Stimulated activated CD8-positive, alpha-beta memory T cell treated with anti-CD3 and anti-CD28 coated beads, Interleukin-7, amount 100 ng/mL, for 24 hours (primary cell): ENCODE measurements around the gene HK3.

Experiments used
- DNase-seq: peaks from one replicate; pipeline ENCODE4 v3.0.0-alpha.2; 2020; ENCODE audit warnings: low read depth

Gene HK3

GRCh38 chr5:176902102-176902814 is 3.1 kb upstream of the HK3 start:
- DNase-seq = no peak

GRCh38 chr5:176901260-176902101 is 2.3 kb upstream of the HK3 start:
- no peak for DNase-seq

- DNase-seq = no peak
Measured at GRCh38 chr5:176900780-176901204, 1.6 kb upstream of the HK3 start.

DNA sequence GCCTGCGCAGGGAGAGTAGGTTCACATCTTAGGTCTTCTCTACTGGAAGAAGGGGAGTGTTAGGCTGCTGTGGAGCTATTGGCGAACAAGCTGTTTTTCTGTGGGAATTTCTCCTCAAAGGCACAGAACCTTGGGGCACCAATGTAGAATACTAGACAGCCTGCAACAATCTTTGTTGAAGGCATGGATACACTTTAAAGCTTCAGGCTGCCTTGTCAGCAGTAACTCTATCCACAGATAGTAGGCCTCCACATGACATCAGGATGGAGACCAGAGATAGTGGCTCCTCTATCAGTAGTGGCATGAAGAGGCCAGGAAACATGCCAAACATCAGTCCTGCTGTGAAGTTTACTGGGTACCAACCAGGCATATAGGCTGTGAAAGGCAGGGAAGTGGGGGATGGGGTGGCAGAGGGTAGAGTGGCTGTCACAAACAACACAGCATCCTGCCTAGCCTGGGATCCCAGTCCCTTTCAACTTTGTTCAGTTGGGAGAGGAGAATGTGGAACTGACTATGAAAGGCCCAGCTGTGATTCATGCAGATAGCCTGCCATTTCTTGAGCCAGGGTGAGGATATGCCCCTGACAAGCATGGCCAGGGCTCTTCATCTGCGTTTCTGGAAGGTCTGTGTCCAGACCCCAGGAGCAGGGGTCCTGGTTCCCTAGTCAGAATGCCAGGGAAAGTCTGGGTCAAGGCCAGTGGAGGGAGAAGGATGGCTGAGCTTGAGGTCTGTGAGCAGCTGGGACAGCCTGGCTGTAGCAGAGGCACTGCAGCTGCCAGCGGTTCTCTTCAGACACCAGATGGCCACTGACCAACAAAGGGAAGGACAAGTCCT is 1.0 kb upstream of the HK3 start:
- DNase-seq = no peak

- no peak for DNase-seq
Measured at GRCh38 chr5:176897263-176897662, 1.9 kb downstream of the HK3 start.

GRCh38 chr5:176895831-176896230 is 3.3 kb downstream of the HK3 start:
- no peak for DNase-seq

GRCh38 chr5:176894298-176894697 is 4.8 kb downstream of the HK3 start:
- DNase-seq = no peak

- DNase-seq = no peak
Measured at GRCh38 chr5:176892663-176893062, 6.5 kb downstream of the HK3 start.

DNA sequence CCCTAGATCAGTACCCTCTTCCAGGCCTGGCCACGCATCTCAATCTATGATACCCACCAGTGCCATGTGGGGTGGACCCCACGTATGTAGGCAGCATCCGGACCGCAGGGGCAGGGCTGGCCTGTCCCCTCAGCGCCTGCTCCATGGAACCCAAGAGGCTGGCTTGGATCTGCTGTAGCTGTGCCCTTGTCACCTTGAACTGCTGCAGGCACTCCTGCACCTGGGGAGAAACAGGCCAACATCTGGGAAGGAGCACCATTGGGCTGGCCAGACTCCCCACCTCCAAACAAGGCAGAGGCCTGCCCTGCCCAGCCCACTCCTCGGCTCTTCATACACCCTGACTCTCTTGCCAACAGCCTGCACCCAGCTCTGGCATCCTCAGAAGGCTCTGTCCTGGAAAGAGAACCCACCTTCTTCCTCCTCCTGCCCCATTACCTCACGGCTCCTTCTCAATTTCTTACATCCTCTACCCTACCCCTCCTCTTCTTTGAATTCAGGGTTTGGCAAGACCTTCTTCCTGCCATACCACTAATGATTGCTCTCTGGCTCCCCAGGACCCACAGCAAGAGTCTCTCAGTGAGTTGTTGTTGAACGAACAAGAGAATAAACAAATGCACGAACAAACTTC is 7.7 kb downstream of the HK3 start:
- no peak for DNase-seq

DNA sequence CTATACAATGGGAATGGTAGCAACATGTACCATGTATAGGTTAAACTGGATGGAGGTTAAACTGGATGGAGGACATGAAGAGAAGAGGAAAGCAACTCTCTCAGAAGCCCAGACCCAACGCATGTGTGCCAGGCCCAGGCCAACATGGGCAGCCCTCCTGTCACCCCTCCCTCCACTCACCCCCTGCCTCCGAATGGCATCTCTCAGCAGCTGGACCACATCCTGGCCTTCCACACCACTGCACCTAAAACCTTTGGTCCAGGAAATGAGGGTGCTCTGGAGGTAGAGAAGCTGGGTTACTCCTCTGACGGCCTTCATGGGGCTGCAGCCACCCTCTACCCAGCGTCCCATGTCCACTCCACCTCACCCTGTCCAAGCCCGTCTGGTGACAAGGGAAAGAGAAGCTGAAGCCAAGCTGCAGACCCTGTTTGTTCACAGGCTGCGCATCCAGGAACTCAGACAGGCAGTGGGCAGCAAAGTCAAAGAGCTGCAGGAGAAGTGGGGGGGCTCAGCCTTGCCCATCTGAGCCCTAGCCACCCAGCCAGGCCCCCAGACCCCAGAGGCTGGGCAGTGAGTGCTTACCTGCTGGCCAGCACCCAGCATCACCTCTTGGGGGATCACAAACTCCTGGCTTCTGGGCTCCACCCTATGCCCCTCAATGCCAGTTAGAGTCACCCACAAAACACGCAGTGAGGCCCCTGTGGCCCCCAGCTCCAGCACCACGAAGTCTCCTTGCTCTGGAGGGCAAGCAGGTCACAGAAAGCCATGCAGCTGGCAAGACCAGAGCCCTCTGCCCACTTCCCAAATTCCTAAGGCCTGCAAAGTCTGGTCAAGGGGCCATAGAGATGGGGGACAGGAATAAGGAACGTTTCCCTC is 8.5 kb downstream of the HK3 start:
- DNase-seq = no peak

DNA sequence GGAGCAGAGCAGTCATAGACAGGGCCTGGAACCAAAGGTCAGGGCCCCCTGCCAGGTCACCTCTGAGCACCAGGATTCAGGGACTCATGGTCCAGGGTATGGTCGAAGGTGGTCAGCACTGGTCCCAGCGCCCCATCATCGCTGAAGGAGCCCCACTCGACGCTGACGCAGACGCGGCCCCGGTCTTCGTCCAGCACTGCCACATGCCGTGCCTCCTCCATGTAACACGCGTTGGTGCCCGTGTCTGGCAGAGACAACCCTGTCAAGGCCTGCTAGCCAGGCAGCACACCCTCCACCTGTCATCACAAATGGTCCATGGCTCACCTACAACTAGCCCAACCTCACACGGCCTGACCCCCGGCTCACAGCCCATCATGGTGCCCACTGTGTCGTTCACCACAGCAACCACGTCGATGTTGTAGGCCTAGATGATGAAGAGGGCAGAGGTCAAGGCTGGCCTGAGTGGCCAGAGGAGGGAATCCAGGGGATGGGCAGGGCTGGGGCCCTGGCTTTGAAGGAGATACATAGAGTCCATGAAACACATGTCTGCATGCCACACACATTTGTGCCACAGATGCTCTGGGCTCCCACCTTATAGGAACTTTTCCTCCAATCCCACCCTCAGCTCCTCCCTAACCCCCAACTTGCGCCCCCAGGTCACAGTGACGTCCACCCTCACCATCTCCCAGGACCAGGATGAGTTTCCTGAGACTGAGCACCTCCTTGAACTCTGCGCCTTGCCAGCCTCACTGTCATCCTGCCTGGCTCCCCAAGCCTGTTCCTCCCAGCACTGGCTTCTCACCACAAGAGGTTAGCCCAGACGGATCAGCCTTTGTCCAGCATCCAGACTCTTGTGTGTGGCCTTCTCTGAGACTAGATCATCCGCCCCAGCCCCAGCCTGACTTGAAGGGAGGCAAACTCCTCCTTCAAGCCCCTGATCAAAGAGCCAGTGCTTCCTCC is 9.5 kb downstream of the HK3 start:
- DNase-seq = no peak

DNA sequence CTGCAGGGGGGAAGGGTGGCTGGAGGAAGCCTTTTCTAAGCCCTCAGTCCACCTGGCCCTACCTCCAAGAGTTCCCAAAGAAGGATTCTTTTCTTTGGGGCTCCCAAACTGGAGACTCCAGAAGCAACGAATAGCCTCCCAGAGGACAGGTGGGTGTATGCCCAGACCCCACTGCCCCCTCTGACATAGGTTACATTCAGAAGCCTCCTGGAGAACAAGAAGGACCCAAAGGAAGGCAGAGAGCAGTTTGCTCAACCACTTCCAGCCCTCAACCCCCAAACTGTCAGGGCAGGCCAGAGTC is 10.3 kb downstream of the HK3 start:
- no peak for DNase-seq

DNA sequence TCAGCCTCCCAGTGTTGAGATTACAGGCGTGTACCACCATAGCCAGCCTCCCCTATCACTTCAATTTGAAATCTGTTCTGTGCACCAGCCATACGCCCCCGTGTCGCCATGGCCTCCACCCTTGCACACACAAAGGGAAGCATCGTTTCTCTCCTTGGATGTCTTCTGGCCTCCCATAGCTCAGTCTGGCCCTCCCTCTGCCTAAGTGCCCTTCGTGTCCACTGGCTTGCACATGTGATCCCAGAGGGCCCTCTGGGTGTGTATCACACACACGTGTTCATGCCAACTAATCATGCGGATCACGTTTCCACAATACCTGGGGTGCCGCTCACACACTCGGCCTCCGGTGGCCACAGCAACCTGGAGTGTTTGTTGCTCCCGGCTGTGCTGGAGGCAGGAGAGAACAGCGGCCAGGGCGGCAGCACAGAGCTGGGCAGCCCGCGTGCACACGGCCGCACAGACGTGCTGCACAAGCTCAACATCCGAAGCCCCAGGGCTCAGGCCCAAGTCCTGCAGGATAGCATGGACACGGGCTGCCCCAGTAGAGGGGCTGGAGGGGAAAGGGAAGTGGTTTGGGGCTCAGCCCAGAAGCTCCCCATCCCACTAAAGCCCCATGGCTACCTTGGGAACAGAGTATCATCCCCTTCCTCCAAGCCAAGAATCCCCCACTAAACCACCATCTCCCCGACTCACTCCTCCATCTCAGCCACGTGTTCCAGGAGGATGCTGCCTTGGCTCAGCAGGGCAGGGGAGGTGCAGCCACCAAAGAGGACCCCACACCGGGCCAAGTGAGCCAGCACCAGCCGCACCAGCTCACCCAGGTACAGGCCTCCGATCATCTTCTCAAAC is 10.9 kb downstream of the HK3 start:
- no peak for DNase-seq

GRCh38 chr5:176887252-176887849 is 11.8 kb downstream of the HK3 start:
- no peak for DNase-seq

DNA sequence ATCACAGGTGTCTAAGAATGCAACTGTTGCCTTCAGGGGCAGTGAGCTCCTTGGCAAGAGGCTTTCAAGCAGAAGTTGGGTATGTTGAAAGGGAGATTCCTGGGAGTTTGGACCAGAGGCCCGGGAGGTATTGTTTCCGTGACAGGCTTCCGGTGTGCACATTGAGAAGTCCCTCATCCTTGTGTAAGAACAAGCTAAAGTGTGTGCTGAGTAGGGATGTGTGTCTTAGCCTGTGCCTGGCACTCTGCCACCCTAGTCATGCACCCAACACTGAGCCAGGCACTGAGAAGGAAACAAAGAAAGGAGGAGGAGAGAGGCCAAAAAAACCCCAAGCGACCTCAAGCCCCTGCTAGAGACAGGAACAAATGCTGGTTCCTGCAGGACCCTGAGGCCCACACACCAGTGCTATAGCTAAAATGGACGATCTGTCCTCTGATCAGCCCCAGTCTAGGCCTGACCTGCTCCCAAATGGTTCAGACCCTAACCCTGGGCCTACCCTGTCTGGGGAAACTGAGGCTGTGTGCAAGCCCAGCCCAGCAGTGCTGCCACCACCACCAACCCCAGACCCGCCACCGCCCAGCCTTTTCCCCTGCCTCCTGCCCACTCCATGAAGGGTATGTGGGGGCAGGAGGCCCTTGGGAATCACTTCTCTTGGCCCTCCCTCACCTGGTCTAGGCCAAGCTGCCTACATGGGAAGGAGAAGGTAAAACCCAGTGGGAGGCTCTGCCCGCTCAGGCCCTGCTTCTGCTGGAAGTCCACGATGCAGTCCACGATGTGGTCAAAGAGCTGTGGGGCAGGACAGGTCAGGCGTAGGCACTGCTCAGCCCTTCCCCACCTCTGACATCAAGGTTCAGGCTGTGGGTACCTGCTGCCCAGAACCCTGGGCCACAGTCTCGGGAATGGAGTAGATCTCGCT is 12.6 kb downstream of the HK3 start:
- DNase-seq = no peak

- DNase-seq = no peak
Measured at GRCh38 chr5:176884571-176884890, 14.6 kb downstream of the HK3 start.

DNA sequence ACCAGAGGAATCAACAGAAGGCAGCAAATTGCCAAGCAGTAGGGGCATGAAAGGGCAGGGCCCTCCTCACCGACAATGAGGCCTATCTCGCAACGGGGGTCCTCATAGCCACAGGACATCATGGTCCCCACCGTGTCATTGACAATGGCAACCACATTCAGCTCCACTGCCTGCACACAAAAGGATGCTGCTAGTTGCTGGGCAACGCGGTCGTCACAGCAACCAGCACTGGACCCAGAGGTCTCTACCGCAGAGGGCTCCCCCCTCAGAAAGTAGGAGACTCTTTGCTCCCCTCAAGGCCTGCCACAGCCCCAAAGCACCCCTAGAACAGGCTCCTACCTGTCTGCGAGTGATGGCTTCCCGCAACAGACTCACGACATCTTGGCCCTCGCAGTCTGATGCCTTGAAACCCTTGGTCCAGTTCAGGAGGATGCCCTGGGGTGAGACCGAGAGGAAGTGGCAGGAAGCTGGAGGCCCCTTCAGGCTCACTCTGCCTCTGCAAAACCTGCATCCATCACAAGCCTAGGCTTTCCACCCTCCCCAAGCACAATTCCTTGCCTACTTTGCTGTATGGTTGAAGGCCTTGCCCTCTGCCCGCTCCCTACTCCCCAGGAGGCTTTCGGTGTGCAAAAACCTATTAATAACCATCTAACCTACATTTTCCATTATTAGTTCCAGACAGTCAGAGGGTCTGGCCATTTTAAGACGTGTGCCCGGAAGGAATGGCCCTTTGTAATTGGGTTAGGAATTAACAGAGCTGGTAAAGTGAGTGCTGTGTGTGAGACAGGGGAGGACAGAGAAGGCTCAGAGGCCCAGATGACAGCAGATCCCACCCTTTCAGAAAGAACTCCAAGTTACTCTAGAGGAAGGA is 15.2 kb downstream of the HK3 start:
- DNase-seq = no peak
